Naive thymus-derived CD8-positive, alpha-beta T cell (primary cell): Measurements from ENCODE around the gene CIAO2B. TPM values are rescaled to one million over a fixed set of nuclear protein-coding genes. Genes with fewer than 3 reads are reported as not detected.

ENCODE experiments used
- ATAC-seq, 2 donors: fragments of 150-1000 bp; cut with Tn5 transposase in 1 of 2; sonication (Bioruptor Pico), chemical (Tn5 transposase) in 1 of 2; 1 replicate in 1 of 2; 2 replicates in 1 of 2; pipeline ENCODE4 v1.10.0; 2021; ENCODE audit warnings: mild to moderate bottlenecking in 2 of 2, moderate library complexity in 2 of 2
- POLR2A ChIA-PET: fragments of 350-600 bp; sonication (Branson Sonifier 250); formaldehyde crosslinking; loops from one replicate; lab custom pipeline; 2021; ENCODE audit warnings: antibody characterized with exemption; lab: Charles Lee
- DNase-seq, 10 donors: peaks; one replicate each; pipeline versions ENCODE4 v3.0.0 to v3.0.0-alpha.2; 2020 to 2022
- H3K27ac Mint-ChIP-seq, 10 donors: one replicate each; pipeline ENCODE4 v1.8.0; 2020 to 2022; ENCODE audit warnings: mild to moderate bottlenecking in 10 of 10, mixed read lengths in 10 of 10, moderate library complexity in 4 of 10, inconsistent platforms in 1 of 10
- H3K27me3 Mint-ChIP-seq, 5 donors: one replicate each; pipeline ENCODE4 v1.8.0; 2021 to 2022; ENCODE audit warnings: mixed read lengths in 5 of 5
- H3K36me3 Mint-ChIP-seq, 3 donors: one replicate each; pipeline ENCODE4 v1.8.0; 2020 to 2022; ENCODE audit warnings: mixed read lengths in 3 of 3, mild to moderate bottlenecking in 2 of 3, inconsistent platforms in 1 of 3
- H3K4me1 Mint-ChIP-seq, 4 donors: one replicate each; pipeline ENCODE4 v1.8.0; 2021 to 2022; ENCODE audit warnings: mixed read lengths in 4 of 4
- H3K4me3 Mint-ChIP-seq, 10 donors: one replicate each; pipeline ENCODE4 v1.8.0; 2020 to 2022; ENCODE audit warnings: mild to moderate bottlenecking in 10 of 10, mixed read lengths in 10 of 10, moderate library complexity in 6 of 10, inconsistent platforms in 1 of 10
- H3K9me3 Mint-ChIP-seq, 9 donors: one replicate each; pipeline ENCODE4 v1.8.0; 2020 to 2022; ENCODE audit warnings: mixed read lengths in 9 of 9, mild to moderate bottlenecking in 3 of 9, inconsistent platforms in 1 of 9, moderate library complexity in 1 of 9
- polyA plus RNA-seq, 3 donors: library from polyadenylated mRNA; unstranded; fragments of 300-500 nt; fragmentation: Illumina TruSeq; gene quantifications; one replicate each; pipeline ENCODE4 v1.2.3, GENCODE V29; 2021
- total RNA-seq, 8 experiments: library from RNA in 2 of 8; stranded (reverse) in 2 of 8; gene quantifications; one replicate each; pipeline ENCODE4 v1.2.3 and lab custom pipeline; 2021 to 2026

CIAO2B gene
- total and polyA plus RNA-seq, 5 experiments from 2014 or later: 57.6 to 110 (median 86.1) TPM

- Mint-ChIP-seq H3K9me3 (no peaks in the 10 kb centered on the region), H3K27me3 (peaks cover 1 to 11% (median 7%) of the 10 kb centered on the region in 5 donors), H3K27ac (no peak overlapping the region), H3K4me1 (no peaks in the 10 kb centered on the region), H3K4me3 (no peak overlapping the region), H3K36me3 (no peaks in the 10 kb centered on the region)
- DNase-seq (no peak), ATAC-seq (no peak)
- POLR2A ChIA-PET: no interaction called here
Observed at GRCh38 chr16:66915041-66915440, 19.2 kb downstream of the CIAO2B start.

GRCh38 chr16:66914541-66914940 is 19.7 kb downstream of the CIAO2B start:
- Mint-ChIP-seq H3K4me1 (no peaks in the 10 kb centered on the region), H3K4me3 (no peak overlapping the region), H3K27ac (no peak overlapping the region), H3K36me3 (no peaks in the 10 kb centered on the region), H3K9me3 (no peaks in the 10 kb centered on the region), H3K27me3 (peaks cover 1 to 8% (median 7%) of the 10 kb centered on the region in 5 donors)
- no peak for ATAC-seq
- no peak for DNase-seq
- POLR2A ChIA-PET: no interaction called here

DNA sequence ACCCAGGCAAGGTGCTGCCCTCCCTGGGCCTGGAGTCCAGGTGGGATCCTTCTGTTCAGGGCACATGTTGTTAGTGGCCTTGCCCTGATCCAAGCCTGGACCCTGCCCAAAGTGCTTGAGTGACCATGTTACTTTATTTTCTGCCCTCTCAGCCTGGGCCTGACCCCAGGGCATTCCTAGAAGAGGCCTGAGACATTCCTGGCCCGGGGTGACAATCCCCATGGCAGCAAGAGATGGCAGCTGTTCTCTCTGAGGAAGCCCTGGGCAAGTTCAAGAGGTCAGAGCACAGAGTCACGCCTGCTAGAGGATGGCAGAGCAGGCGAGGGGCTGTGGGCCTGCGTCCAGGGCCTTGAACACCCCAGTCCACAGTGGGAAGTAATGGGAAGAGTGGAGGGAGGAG is 20.5 kb downstream of the CIAO2B start:
- H3K9me3 Mint-ChIP-seq: no peaks in the 10 kb centered on the region
- H3K4me1 Mint-ChIP-seq: no peaks in the 10 kb centered on the region
- peaks cover 0 to 4% (median 1%) of the 10 kb centered on the region in 5 donors for H3K27me3 Mint-ChIP-seq
- H3K27ac Mint-ChIP-seq: peak overlapping the region in 1 of 10 donors; percentile 25
- DNase-seq (no peak), ATAC-seq (no peak)
- no peaks in the 10 kb centered on the region for H3K36me3 Mint-ChIP-seq
- no peak overlapping the region for H3K4me3 Mint-ChIP-seq
- POLR2A ChIA-PET: no interaction called here

GRCh38 chr16:66913081-66913480 is 21.1 kb downstream of the CIAO2B start:
- POLR2A ChIA-PET: interaction anchor here (0.6 kb wide), 1 partner anchor 44 kb away, joined by 3 read pairs; no protein-coding TSS in a partner anchor
- H3K36me3 Mint-ChIP-seq: no peaks in the 10 kb centered on the region
- H3K27ac Mint-ChIP-seq: no peak overlapping the region
- H3K27me3 Mint-ChIP-seq: peaks cover 0 to 4% (median 1%) of the 10 kb centered on the region in 5 donors
- ATAC-seq (no peak), DNase-seq (no peak)
- H3K4me3 Mint-ChIP-seq: no peak overlapping the region
- H3K9me3 Mint-ChIP-seq: no peaks in the 10 kb centered on the region
- H3K4me1 Mint-ChIP-seq: no peaks in the 10 kb centered on the region

DNA sequence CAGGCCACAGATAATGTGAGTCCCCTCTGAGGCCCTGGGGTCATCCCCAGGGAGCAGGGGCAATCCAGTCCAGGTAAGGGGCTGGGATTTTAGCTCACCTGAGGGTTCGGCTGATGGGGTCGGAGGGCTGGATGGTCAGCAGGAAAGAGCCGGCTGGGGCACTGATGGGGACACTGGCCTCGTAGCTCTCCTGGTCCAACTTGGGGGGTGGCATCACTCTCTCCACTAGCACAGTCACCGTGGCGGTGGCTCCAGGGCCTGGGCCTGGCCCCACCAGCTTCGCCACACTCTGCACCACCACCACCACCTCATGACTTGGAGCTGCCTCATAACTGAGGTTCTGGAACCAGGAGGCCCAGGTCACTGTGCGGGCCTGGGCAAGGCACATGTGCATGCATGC is 22.4 kb downstream of the CIAO2B start:
- ATAC-seq: no peak
- peaks cover 0 to 4% (median 0%) of the 10 kb centered on the region in 5 donors for H3K27me3 Mint-ChIP-seq
- no peak overlapping the region for H3K4me3 Mint-ChIP-seq
- POLR2A ChIA-PET: no interaction called here
- no peak overlapping the region for H3K27ac Mint-ChIP-seq
- H3K9me3 Mint-ChIP-seq: no peaks in the 10 kb centered on the region
- H3K4me1 Mint-ChIP-seq: no peaks in the 10 kb centered on the region
- DNase-seq: no peak
- no peaks in the 10 kb centered on the region for H3K36me3 Mint-ChIP-seq

DNA sequence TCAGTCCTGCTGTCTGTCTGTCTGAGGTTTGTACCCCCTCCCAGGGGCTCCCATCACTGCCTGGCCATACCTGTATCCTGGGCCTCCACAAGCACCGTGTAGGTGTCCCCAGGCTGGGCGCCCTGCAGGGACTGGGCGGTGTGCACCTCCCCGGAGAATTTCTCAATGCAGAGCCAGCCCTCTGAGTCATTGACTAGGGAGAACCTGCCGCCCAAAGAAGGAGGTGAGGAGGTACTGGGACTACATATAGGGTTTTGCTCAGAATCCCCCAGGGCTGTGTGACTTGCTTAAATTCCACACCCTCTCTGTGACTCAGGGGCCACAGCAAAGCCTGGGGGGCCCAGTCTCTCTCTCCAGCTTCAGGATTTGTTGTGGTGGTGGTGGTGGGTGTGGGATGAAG is 23.1 kb downstream of the CIAO2B start:
- H3K27ac Mint-ChIP-seq: no peak overlapping the region
- no peaks in the 10 kb centered on the region for H3K36me3 Mint-ChIP-seq
- peaks cover 0 to 4% (median 0%) of the 10 kb centered on the region in 5 donors for H3K27me3 Mint-ChIP-seq
- POLR2A ChIA-PET: interaction anchor here (1.7 kb wide), 1 partner anchor 23 kb away, joined by 3 read pairs; the partner anchor contains the start of gene CIAO2B
- no peak for DNase-seq
- no peaks in the 10 kb centered on the region for H3K9me3 Mint-ChIP-seq
- peaks cover 3 to 5% (median 3%) of the 10 kb centered on the region in 4 donors for H3K4me1 Mint-ChIP-seq
- ATAC-seq: no peak
- H3K4me3 Mint-ChIP-seq: no peak overlapping the region

DNA sequence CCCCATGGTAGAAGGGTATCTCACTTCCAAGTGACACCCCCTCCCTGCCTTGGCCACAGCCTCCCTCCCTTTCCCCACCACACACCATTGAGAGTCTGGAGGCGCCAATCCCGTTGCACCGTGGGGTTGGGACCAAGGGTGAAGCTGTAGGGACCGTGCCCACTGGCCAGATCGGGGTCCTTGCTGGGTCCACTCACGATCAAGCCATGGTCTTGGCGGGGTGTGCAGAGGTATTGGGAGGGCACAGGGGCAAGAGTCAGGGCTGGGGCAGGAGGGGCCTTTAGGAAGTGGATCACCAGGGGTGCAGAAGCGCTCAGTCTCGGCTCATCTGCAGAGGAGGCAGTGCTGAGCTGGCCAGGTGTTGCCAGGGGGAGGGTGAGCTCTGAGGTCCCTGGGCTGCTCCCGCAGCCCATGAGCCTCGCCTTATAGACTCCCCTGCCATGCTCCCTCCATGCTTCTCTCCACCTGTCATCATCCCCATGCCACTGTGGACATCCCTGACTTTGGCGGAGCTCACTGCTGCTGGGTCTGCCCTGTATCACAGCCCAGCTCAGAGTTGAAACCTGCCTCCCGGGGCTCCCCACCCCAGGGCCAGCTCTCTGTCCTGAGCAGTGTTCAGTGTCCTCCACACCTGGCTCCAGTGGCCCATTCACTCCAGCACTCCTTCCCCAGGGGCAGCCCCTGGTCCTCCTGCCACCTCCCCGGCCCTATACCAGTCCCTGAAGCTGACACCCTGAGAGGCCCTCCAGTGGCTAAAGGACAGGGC is 23.8 kb downstream of the CIAO2B start:
- no peak overlapping the region for H3K27ac Mint-ChIP-seq
- DNase-seq (no peak), ATAC-seq (no peak)
- POLR2A ChIA-PET: interaction anchor here (1.7 kb wide), 1 partner anchor 24 kb away, joined by 3 read pairs; the partner anchor contains the start of gene CIAO2B
- H3K4me1 Mint-ChIP-seq: peaks cover 6 to 11% (median 7%) of the 10 kb centered on the region in 4 donors
- H3K4me3 Mint-ChIP-seq: no peak overlapping the region
- no peaks in the 10 kb centered on the region for H3K9me3 Mint-ChIP-seq
- peaks cover 0 to 4% (median 0%) of the 10 kb centered on the region in 5 donors for H3K27me3 Mint-ChIP-seq
- no peaks in the 10 kb centered on the region for H3K36me3 Mint-ChIP-seq

DNA sequence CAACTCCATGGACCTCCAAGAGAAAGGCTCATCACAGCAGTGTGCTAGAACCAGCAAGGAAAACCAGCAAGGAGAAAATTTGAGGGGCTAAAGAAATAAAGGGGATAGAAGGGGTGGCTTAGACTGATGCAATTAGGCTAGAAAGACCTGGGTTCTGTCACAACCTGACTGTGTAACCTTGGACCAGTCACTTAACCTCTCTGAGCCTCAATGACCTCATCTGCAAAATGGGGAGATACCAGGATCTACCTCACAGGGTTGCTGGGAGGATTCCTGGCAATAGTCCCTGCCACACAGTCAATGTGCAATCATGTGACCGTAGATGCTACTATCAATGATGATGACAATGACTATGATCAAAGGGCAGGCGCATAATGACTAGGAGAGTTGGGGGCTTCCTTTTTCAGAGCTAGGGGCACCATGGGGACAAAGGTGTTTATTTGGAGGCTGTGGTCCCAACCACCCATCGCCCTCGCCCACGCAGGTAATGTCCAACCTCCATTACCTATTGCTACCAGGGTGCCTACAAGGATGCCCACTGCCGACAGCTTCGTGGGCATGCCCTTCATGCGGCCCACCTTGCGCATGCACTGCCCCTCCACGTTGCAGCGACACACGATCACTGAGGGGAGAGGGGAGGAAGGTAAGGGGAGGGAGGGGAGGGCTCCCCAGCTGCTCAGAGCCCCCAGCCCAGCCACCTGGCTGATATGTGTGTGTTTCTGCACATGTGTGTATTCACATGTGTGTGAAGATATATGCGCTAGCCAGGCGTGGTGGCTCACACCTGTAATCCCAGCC is 25.2 kb downstream of the CIAO2B start:
- no peak overlapping the region for H3K4me3 Mint-ChIP-seq
- H3K4me1 Mint-ChIP-seq: peaks cover 6 to 11% (median 7%) of the 10 kb centered on the region in 4 donors
- H3K36me3 Mint-ChIP-seq: no peaks in the 10 kb centered on the region
- POLR2A ChIA-PET: no interaction called here
- H3K27me3 Mint-ChIP-seq: peaks cover 0 to 1% (median 0%) of the 10 kb centered on the region in 5 donors
- no peak for DNase-seq
- H3K9me3 Mint-ChIP-seq: no peaks in the 10 kb centered on the region
- ATAC-seq: no peak
- H3K27ac Mint-ChIP-seq: no peak overlapping the region

- H3K4me3 Mint-ChIP-seq: no peak overlapping the region
- peak in 1 of 10 donors; percentile 19 for DNase-seq
- H3K4me1 Mint-ChIP-seq: peaks cover 6 to 11% (median 7%) of the 10 kb centered on the region in 4 donors
- no peaks in the 10 kb centered on the region for H3K9me3 Mint-ChIP-seq
- ATAC-seq: no peak
- POLR2A ChIA-PET: no interaction called here
- no peaks in the 10 kb centered on the region for H3K36me3 Mint-ChIP-seq
- H3K27ac Mint-ChIP-seq: peak overlapping the region in 1 of 10 donors; percentile 21
- peaks cover 0 to 1% (median 0%) of the 10 kb centered on the region in 5 donors for H3K27me3 Mint-ChIP-seq
Observed at GRCh38 chr16:66908116-66908515, 26.1 kb downstream of the CIAO2B start.

DNA sequence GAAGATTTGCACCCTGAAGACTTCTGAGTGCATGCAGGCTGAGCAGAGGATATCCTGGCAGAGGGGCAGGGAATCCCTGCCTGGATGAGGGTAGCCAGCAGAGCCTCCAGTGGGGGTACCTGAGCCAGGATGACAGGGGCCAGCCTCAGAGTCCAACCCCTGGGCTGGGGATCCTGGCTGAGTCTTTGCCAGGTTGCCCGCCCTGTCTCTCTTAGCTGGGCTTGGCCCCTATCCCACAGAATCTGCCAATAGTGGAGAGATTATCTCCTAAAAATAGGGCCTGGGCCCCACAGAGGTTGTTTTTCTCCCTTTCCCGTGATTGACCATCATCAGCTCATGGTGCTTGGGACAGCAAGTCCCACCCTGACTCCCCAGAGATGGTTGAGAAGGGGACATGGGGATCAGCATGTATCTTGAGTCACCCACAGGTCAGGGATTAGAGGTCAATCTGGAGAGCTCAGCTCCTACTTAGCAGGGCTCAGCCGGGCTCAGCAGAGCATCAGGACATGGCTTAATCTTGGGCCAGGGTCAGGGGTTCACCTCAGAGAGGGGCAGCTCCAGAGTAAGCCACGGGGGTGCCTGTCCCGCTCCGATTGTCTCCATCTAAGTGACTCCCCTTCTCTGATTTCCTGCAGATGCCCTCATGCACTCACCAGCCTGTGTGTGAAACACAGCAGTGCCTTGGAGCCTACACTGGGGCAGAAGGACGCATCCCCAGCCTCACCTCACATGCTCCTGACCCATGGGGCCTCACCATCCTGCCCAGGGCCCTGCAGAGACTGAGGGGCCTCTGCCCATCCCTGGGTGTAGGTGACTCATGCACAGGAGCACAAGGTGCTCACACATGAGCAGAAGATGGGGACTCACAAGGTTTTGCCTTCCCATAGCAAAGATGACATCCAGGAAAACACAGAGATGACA is 27.0 kb downstream of the CIAO2B start:
- H3K27me3 Mint-ChIP-seq: peaks cover 0 to 1% (median 0%) of the 10 kb centered on the region in 5 donors
- peak overlapping the region in 1 of 10 donors; percentile 51 for H3K27ac Mint-ChIP-seq
- peaks cover 6 to 11% (median 7%) of the 10 kb centered on the region in 4 donors for H3K4me1 Mint-ChIP-seq
- DNase-seq (peak in 1 of 10 donors; percentile 26), ATAC-seq (no peak)
- no peaks in the 10 kb centered on the region for H3K9me3 Mint-ChIP-seq
- no peak overlapping the region for H3K4me3 Mint-ChIP-seq
- POLR2A ChIA-PET: interaction anchor here (0.6 kb wide), 1 partner anchor 32 kb away, joined by 5 read pairs; no protein-coding TSS in a partner anchor
- no peaks in the 10 kb centered on the region for H3K36me3 Mint-ChIP-seq

GRCh38 chr16:66905633-66906539 is 28.3 kb downstream of the CIAO2B start:
- POLR2A ChIA-PET: no interaction called here
- H3K36me3 Mint-ChIP-seq: no peaks in the 10 kb centered on the region

More at GRCh38 chr16:66905633-66906539, 28.3 kb downstream of the CIAO2B start:
- DNase-seq (peak in 2 of 10 donors; percentile 30 to 34), ATAC-seq (peak; percentile 42 to 54)
- Mint-ChIP-seq H3K27ac (peak overlapping the region in 4 of 10 donors; percentile 23 to 58 (median 49)), H3K27me3 (no peaks in the 10 kb centered on the region), H3K4me3 (peak overlapping the region in 1 of 10 donors; percentile 49), H3K4me1 (peaks cover 6 to 11% (median 7%) of the 10 kb centered on the region in 4 donors), H3K9me3 (no peaks in the 10 kb centered on the region)
